GM18861 (cell line): Measurements from ENCODE around the gene PLXNB1.

Source experiments
- ATAC-seq: cut with Tn5 transposase; IDR thresholded peaks from one replicate; pipeline ENCODE4 v1.9.1; 2021; ENCODE audit not compliant: unreplicated experiment

The PLXNB1 gene

GRCh38 chr3:48372377-48372770 lies 57.5 kb downstream of the PLXNB1 start:
- no peak for ATAC-seq

DNA sequence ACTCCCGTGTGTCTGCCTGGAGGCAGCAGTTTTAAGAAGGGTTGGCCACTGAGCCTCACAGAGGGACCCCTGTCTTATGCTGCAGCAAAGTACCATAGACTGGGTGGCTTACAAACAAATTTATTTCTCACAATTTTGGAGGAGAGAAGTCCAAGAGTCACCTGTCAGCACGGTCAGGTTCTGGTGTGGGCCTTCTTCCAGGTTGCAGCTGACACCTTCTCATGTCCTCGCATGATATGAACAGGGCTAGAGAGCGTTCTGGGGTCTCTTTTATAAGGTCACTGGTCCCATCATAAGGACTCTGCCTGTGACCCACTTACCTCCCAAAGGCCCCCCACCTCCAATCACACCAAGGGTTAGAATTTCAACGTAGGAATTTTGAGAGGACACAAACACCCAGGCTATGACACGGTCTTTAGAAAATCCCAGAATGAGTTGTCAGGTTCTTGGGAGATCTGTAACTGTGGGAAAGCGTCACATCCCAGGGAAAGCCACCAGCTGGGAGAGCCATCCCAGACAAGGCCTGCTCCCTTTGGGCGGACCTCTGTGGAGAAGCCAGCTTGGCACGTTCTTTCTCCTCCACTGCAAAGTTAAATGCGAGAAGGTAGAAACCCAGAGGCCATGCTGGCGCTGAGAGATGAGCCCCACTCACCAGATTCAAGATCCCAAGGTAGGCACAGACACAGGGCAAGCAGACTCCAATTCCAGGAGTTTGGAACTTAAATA lies 58.1 kb downstream of the PLXNB1 start, which contains the start of gene FBXW12:
FBXW12 (plus strand) TSS at position 569 of the 726 bp plus-strand sequence. CDS start 549 bp downstream, outside the sequence.
- ATAC-seq: no peak

- ATAC-seq: no peak
Observed at GRCh38 chr3:48370333-48370713, 59.6 kb downstream of the PLXNB1 start.

GRCh38 chr3:48369693-48370332 lies 60.1 kb downstream of the PLXNB1 start:
- no peak for ATAC-seq

DNA sequence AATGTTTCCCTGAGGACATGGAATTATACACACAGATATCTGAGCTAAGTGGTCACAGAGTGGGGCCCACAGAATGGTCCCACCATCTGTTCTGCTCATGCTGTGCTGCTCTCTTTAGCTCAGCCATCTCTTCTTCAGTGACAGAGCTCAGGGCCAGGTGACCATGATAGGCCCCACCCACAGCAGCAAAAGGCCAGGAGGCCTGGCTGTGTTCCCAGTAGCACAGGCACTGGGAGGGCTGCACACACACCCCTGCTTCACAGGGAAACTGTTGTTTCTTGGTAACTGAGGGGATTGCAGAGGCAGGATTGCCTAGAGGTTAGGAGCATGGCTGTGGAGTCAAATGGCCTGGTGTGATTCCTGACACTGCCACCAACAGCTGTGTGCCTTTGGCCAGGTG lies 62.7 kb downstream of the PLXNB1 start:
- ATAC-seq: no peak

DNA sequence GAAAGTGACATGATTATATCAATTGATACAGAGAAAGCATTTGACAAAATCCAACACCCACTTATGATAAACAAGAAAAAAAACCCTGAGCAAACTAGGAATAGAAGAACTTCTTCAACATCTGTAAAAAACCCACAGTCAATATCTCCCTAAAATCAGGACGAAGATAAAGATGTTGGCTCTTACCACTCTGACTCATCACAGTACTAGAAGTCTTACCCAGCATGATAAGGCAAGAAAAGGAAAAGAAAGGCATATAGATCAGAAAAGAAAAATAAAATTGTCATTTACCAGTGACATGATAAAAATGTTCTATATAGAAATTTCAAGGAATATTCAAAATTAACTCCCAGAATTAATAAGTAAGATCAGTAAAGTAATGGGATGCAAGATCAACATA lies 65.0 kb downstream of the PLXNB1 start:
- ATAC-seq: no peak

DNA sequence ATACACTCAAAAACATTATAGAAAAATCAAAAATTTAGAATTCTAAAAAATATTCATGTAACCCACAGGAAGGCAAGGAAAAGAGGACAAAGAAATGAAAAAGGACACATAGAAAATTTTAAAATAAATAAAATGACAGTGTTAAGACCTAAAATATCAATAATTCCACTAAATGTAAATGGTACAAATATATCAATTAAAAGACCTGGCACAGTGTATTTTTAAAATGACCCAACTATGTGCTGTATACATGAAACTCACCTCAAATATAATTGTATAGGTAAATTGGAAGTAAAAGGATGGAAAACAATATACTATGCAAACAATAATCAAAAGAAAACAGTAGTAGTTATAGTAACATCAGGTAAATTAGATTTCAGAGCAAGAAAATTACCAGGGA lies 68.0 kb downstream of the PLXNB1 start:
- ATAC-seq: no peak

- no peak for ATAC-seq
Observed at GRCh38 chr3:48356419-48356818, 73.5 kb downstream of the PLXNB1 start.

- ATAC-seq: no peak
Observed at GRCh38 chr3:48353987-48354386, 75.9 kb downstream of the PLXNB1 start.
